SK-N-SH treated with all-trans-retinoic acid at 6 μM for 48 hours (cell line): ENCODE results near the gene MINDY4.

Source experiments
- CREB5 ChIP-seq: fragments of 250-450 bp; sonication (Bioruptor Pico); IDR thresholded peaks from 2 replicates; pipeline ENCODE4 v1.5.1; 2020; ENCODE audit warnings: low read depth, mild to moderate bottlenecking, moderate library complexity
- ESRRG ChIP-seq: fragments of 250-450 bp; sonication (Bioruptor Pico); IDR thresholded peaks from 2 replicates; pipeline ENCODE4 v1.6.1; 2021; ENCODE audit warnings: mild to moderate bottlenecking
- ISL1 ChIP-seq: fragments of 250-450 bp; sonication (Bioruptor Pico); IDR thresholded peaks from 2 replicates; pipeline ENCODE4 v2.1.2; 2022; ENCODE audit warnings: mild to moderate bottlenecking, moderate library complexity
- RARB ChIP-seq: fragments of 250-450 bp; sonication (Bioruptor Pico); IDR thresholded peaks from 2 replicates; pipeline ENCODE4 v1.8.0; 2021; ENCODE audit warnings: mild to moderate bottlenecking, moderate library complexity
- TF ChIP-seq, protein P1 (sequence below): fragments of 250-450 bp; sonication (Bioruptor Pico); IDR thresholded peaks from 2 replicates; pipeline ENCODE4 v1.5.0; 2020; ENCODE audit warnings: mild to moderate bottlenecking, moderate library complexity
- TF ChIP-seq, protein P2 (sequence below): fragments of 250-450 bp; sonication (Bioruptor Pico); IDR thresholded peaks from 2 replicates; pipeline ENCODE4 v1.8.0; 2020; ENCODE audit warnings: mild to moderate bottlenecking, moderate library complexity, borderline replicate concordance

GRCh38 chr7:30937416-30937815 lies 166.2 kb downstream of the MINDY4 start:
- TF ChIP-seq, protein P1, sequence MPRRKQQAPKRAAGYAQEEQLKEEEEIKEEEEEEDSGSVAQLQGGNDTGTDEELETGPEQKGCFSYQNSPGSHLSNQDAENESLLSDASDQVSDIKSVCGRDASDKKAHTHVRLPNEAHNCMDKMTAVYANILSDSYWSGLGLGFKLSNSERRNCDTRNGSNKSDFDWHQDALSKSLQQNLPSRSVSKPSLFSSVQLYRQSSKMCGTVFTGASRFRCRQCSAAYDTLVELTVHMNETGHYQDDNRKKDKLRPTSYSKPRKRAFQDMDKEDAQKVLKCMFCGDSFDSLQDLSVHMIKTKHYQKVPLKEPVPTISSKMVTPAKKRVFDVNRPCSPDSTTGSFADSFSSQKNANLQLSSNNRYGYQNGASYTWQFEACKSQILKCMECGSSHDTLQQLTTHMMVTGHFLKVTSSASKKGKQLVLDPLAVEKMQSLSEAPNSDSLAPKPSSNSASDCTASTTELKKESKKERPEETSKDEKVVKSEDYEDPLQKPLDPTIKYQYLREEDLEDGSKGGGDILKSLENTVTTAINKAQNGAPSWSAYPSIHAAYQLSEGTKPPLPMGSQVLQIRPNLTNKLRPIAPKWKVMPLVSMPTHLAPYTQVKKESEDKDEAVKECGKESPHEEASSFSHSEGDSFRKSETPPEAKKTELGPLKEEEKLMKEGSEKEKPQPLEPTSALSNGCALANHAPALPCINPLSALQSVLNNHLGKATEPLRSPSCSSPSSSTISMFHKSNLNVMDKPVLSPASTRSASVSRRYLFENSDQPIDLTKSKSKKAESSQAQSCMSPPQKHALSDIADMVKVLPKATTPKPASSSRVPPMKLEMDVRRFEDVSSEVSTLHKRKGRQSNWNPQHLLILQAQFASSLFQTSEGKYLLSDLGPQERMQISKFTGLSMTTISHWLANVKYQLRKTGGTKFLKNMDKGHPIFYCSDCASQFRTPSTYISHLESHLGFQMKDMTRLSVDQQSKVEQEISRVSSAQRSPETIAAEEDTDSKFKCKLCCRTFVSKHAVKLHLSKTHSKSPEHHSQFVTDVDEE = no peak
- TF ChIP-seq RARB (CRISPR knock-in tag) (no peak), ESRRG (no peak), ISL1 (CRISPR knock-in tag) (no peak), CREB5 (CRISPR knock-in tag) (no peak)
- TF ChIP-seq, protein P2, sequence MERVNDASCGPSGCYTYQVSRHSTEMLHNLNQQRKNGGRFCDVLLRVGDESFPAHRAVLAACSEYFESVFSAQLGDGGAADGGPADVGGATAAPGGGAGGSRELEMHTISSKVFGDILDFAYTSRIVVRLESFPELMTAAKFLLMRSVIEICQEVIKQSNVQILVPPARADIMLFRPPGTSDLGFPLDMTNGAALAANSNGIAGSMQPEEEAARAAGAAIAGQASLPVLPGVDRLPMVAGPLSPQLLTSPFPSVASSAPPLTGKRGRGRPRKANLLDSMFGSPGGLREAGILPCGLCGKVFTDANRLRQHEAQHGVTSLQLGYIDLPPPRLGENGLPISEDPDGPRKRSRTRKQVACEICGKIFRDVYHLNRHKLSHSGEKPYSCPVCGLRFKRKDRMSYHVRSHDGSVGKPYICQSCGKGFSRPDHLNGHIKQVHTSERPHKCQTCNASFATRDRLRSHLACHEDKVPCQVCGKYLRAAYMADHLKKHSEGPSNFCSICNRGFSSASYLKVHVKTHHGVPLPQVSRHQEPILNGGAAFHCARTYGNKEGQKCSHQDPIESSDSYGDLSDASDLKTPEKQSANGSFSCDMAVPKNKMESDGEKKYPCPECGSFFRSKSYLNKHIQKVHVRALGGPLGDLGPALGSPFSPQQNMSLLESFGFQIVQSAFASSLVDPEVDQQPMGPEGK = no peak
